ENCODE measurements around the gene CNNM1.
A peak's percentile ranks its signal among the peaks of the same experiment; 100 is the strongest.

The CNNM1 gene

GRCh38 chr10:99369551-99369950, 40.4 kb downstream of the CNNM1 start:
- TF ChIP-seq ZFX (IDR thresholded peaks at IDR 0.05; ENCODE audit: borderline replicate concordance), result no peak
- H3K27ac ChIP-seq, result no peak overlapping the region

DNA sequence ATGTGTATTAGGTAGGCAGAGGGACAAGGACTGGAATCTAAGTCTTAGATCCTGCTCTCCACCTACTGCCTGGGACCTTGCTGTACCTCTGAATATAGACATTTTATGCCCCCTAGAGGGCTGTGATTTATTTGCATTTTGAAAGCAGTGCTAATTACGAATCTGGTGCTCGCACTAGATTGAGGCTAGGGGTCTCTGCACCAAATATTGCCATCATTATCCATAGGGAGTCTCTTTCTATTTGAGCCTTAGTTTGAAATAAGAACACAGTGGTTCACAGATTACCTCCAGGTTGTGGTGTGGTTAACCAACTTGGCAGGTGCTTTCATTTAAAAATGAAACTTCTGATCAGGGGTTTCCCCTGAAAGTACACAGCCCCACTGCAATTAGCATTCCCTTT, 41.8 kb downstream of the CNNM1 start:
- no peak overlapping the region for H3K27ac ChIP-seq

GRCh38 chr10:99372546-99373271, 43.6 kb downstream of the CNNM1 start:
- H3K27ac ChIP-seq, result no peak overlapping the region
- TF ChIP-seq, protein P1, sequence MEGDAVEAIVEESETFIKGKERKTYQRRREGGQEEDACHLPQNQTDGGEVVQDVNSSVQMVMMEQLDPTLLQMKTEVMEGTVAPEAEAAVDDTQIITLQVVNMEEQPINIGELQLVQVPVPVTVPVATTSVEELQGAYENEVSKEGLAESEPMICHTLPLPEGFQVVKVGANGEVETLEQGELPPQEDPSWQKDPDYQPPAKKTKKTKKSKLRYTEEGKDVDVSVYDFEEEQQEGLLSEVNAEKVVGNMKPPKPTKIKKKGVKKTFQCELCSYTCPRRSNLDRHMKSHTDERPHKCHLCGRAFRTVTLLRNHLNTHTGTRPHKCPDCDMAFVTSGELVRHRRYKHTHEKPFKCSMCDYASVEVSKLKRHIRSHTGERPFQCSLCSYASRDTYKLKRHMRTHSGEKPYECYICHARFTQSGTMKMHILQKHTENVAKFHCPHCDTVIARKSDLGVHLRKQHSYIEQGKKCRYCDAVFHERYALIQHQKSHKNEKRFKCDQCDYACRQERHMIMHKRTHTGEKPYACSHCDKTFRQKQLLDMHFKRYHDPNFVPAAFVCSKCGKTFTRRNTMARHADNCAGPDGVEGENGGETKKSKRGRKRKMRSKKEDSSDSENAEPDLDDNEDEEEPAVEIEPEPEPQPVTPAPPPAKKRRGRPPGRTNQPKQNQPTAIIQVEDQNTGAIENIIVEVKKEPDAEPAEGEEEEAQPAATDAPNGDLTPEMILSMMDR (IDR thresholded peaks at IDR 0.05), result no peak
- no peak for TF ChIP-seq ZFX (IDR thresholded peaks at IDR 0.05; ENCODE audit: borderline replicate concordance)

More for the DNA sequence above, 41.8 kb downstream of the CNNM1 start:
- TF ChIP-seq, protein P1 (IDR thresholded peaks at IDR 0.05), result peak; percentile 69
- no peak for TF ChIP-seq ZFX (IDR thresholded peaks at IDR 0.05; ENCODE audit: borderline replicate concordance)

DNA sequence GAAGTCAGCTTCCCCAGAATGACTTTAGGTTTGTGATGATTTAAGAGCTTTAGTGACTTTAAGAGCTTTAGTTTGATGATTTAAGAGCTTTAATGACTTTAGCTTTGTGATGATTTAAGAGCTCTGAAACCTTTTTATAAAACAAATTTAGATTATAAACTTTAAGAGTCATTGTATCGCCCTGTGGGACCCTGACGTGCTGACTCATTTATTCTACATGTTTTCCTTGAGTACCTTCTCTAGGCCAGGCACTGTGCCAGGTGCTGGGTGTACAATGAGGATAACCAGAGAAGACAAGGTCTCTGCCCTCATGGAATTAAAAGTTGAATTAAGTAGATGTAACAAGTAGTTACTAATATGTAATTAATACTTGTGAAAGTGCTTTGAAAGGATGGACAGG, 45.4 kb downstream of the CNNM1 start:
- TF ChIP-seq, protein P1 (IDR thresholded peaks at IDR 0.05), result no peak
- no peak for TF ChIP-seq ZFX (IDR thresholded peaks at IDR 0.05; ENCODE audit: borderline replicate concordance)

GRCh38 chr10:99374972-99375371, 45.8 kb downstream of the CNNM1 start:
- H3K27ac ChIP-seq, result no peak overlapping the region
- TF ChIP-seq, protein P1 (IDR thresholded peaks at IDR 0.05), result no peak
- no peak for TF ChIP-seq ZFX (IDR thresholded peaks at IDR 0.05; ENCODE audit: borderline replicate concordance)

More for the DNA sequence above, 45.4 kb downstream of the CNNM1 start:
- H3K27ac ChIP-seq, result no peak overlapping the region

DNA sequence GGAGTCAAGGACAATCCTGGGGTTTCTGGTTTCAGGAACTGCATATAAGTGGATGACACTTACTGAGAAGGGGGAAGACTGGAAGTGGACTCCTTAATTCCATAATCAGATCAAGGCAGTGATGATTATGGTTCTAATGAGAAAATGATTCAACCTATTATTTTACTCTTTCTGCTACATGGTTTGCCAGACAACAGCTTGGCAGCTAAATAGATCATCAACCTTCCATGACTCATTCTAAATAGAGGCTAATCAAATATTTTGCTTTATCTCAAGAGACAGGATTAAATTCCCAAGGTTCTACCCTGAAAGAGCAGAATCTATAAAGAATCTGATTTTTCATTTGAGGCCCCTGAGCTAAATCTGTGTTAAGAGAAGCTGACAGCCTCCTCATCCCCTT, 46.3 kb downstream of the CNNM1 start:
- TF ChIP-seq ZFX (IDR thresholded peaks at IDR 0.05; ENCODE audit: borderline replicate concordance), result no peak
- TF ChIP-seq, protein P1 (IDR thresholded peaks at IDR 0.05), result no peak
- no peak overlapping the region for H3K27ac ChIP-seq

DNA sequence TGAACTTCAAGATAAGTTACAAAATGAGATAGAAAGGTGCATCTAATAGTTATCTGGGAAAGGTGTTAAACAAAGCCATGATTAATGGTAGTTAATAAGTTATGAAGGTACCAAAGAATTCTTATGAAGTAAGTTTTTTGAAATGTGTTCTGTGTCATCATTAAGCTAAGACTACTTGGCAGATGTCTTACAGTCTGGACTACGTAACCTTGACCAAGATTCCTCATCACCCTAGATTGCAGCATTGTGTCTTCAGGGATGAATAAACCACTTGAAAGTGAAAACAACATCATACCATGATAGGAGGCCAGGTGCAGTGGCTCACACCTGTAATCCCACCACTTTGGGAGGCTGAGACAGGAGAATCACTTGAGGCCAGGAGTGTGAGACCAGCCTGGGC, 53.0 kb downstream of the CNNM1 start:
- H3K27ac ChIP-seq, result no peak overlapping the region
- TF ChIP-seq ZFX (IDR thresholded peaks at IDR 0.05; ENCODE audit: borderline replicate concordance), result no peak
- TF ChIP-seq, protein P1 (IDR thresholded peaks at IDR 0.05), result no peak
